ENCODE measurements around the gene EPB41. TPM values are rescaled to one million over a fixed set of nuclear protein-coding genes. Genes with fewer than 3 reads are reported as not detected.
A peak's percentile ranks its signal among the peaks of the same experiment; 100 is the strongest.

Gene EPB41
- total RNA-seq, 1 donor from 2014 or later = 74.9 TPM

DNA sequence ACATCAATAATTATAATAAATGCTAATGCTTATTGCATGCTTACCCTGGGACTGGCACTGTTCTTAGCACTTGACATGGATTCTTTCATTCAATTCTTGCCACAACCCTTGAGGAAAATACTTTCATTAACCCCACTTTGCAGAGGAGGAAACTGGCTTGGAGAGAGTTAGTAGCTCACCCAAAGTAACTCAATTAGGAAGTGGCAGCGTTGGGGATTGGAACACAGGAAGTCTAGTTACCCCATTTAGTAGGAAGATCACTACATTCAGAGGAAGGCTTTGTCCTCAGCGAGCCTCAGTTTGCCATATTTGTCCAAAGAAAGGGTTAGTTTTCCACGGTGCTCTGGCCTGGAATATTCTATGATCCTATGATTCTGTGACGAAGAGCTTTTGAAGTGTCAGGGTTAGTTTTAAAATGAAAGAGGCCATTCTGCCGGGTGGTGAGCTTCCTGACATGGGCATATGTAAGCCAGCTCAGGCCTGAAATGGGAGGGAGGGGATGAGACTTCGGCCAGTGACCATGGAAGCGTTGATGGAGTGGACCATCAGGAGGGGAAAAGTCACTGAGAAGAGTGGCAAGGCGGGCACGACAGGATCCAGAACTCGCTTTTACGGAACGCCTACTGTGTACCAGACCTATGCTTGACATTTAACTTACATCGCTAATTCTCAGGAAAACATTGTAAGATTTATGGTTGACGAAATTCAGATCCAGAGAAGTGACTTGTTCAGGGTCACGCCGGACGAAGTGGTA, 28.2 kb upstream of the EPB41 start:
- H3K27ac Mint-ChIP-seq = peak overlapping the region; percentile 93
- no peak for DNase-seq (ENCODE audit: low spot score)
- peak overlapping the region; percentile 88 for H3K4me3 Mint-ChIP-seq
- peaks cover 56% of the 10 kb centered on the region for H3K4me1 Mint-ChIP-seq (ENCODE audit: low read depth)
- no peaks in the 10 kb centered on the region for H3K27me3 Mint-ChIP-seq (ENCODE audit: insufficient read depth)
- no peaks in the 10 kb centered on the region for H3K36me3 Mint-ChIP-seq (ENCODE audit: low read depth)
- H3K9me3 Mint-ChIP-seq = no peaks in the 10 kb centered on the region
- intact Hi-C loops (cut with micrococcal nuclease) = loop anchor here (1.0 to 10.0 kb wide), 12 partner anchors 28 to 1833 kb away; partner anchors contain the start of genes EPB41, GMEB1, RNU11 and YTHDF2

DNA sequence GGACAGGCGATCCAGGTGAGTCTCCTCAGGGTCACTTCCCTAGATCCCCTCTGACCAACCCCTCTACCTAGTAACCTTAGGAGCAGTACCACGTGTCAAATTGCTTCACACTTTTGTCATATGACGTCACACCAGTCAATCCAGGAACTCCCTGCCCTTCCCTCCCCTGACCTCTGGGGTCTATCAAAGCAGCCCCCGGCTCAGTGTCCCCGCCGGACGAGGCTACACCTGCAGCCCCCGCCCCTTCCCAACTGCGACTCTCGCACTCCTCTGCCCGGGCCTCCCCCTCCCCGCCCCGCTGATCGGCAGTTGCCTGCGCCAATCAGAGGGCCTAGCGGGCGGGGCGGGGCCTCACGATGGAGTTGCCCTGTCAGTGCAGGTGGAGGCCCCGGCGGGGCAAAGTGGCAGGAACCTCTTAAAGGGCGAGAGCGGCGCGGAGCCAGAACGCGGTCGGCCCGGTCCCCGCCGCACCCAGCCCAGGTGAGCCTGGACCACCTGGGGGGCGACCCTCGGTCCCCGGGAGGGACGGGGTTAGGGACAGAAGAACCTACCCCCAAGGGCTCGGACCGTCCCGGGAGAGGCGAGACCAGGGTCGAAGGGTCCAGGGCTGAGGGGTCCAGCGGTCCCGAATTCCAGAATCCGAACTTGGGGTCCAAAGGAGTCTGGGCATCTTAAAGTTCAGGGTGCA, 27.5 kb upstream of the EPB41 start:
- Mint-ChIP-seq H3K9me3 (no peaks in the 10 kb centered on the region), H3K27ac (peak overlapping the region; percentile 93), H3K36me3 (ENCODE audit: low read depth) (no peaks in the 10 kb centered on the region), H3K27me3 (ENCODE audit: insufficient read depth) (no peaks in the 10 kb centered on the region), H3K4me3 (peak overlapping the region; percentile 88), H3K4me1 (ENCODE audit: low read depth) (peaks cover 56% of the 10 kb centered on the region)
- intact Hi-C loops (cut with micrococcal nuclease) = loop anchor here (1.0 to 10.0 kb wide), 6 partner anchors 147 to 1832 kb away; partner anchors contain the start of genes GMEB1 and RNU11
- peak; percentile 91 for DNase-seq (ENCODE audit: low spot score)

DNA sequence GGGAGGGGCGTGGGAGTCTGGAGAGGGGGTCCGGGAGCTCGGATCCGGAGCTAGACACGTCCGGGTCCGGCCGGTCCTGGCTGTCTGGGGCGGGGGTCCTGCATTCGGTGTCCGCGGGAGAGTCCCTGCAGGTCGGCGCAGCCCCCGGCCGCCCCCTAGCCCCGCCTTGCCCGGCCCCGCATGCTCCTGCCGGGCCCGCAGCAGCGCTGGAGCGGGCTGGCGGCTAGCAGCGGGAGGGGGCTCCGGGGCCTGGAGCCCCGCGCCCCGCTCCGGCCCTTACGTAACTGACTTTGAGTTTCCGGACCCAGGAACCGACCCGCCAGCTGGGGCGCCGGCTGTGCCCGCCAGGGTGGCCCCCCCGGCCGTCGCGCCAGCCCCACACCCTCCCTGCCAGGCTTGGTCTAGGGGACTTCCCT, 26.9 kb upstream of the EPB41 start:
- Mint-ChIP-seq H3K4me3 (peak overlapping the region; percentile 88), H3K36me3 (ENCODE audit: low read depth) (no peaks in the 10 kb centered on the region), H3K27me3 (ENCODE audit: insufficient read depth) (no peaks in the 10 kb centered on the region), H3K27ac (peak overlapping the region; percentile 87), H3K9me3 (no peaks in the 10 kb centered on the region), H3K4me1 (ENCODE audit: low read depth) (peaks cover 51% of the 10 kb centered on the region)
- DNase-seq (ENCODE audit: low spot score) = peak; percentile 22
- intact Hi-C loops (cut with micrococcal nuclease) = loop anchor here (1.0 to 10.0 kb wide), 5 partner anchors 220 to 1831 kb away; partner anchors contain the start of genes GMEB1 and RNU11

DNA sequence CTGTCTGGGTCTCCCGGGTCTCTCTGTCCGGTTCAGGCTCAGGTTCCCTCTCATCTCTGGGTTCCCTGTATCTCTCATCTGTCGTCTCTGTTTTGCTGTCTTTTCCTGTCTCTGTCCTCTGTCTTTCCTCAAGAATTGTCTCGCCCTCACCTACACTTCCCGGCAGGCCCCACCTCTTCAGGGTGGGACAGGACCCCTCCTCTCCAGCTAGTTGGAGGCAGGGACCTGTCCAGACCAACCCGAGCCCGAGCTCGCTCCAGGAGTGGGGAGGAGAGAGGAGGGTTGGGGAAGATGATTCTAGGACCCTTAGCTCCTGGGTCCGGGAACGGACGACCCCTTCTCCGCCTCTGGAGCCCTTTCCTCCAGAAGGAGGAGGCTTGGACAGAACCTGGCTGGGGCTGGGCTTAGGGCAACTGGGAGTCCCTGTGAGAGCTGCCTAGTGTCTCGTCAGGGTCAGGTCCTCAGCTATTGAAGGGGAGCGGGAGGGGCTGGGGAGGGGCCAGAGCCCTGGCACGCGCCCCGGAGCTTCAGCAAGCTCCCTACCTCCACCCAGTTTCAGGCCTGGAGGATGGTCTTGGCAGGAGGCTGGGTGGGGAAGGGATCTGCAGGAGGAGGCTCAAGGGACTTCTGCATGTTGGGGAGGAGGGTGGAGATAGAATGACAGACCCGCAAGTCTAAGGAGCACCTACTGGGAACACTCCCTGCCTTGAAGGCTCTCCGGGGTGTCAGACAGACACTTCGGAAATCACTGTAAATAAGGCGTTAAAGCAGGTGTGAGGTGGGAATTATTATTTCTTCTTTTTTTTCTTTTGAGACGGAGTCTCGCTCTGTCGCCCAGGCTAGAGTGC, 26.3 kb upstream of the EPB41 start:
- DNase-seq (ENCODE audit: low spot score) = no peak
- peaks cover 51% of the 10 kb centered on the region for H3K4me1 Mint-ChIP-seq (ENCODE audit: low read depth)
- intact Hi-C loops (cut with micrococcal nuclease) = loop anchor here (1.0 to 10.0 kb wide), 5 partner anchors 221 to 1831 kb away; partner anchors contain the start of genes GMEB1 and RNU11
- peak overlapping the region; percentile 87 for H3K27ac Mint-ChIP-seq
- H3K4me3 Mint-ChIP-seq = peak overlapping the region; percentile 88
- no peaks in the 10 kb centered on the region for H3K36me3 Mint-ChIP-seq (ENCODE audit: low read depth)
- no peaks in the 10 kb centered on the region for H3K27me3 Mint-ChIP-seq (ENCODE audit: insufficient read depth)
- no peaks in the 10 kb centered on the region for H3K9me3 Mint-ChIP-seq

DNA sequence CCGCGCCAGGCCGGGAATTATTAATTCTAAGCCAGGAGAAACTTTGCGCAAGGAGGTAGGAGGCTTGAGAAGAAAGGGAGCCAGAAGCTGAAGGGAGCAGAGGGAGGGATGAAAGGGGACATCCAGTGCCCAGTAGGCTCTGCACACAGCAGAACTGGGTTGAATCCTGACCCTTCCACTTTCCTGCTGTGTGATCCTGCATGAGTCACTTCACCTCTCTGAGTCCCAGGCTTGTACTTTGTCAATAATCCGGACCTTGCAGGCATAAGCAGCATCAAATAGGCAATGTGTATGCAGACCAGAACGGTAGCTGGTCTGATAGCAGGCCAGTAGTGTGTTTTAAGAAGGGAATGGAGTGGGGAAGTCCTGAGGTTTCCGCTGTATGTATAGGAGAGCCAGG, 25.5 kb upstream of the EPB41 start:
- Mint-ChIP-seq H3K27me3 (ENCODE audit: insufficient read depth) (no peaks in the 10 kb centered on the region), H3K36me3 (ENCODE audit: low read depth) (peaks cover under 1% of the 10 kb centered on the region), H3K4me1 (ENCODE audit: low read depth) (peaks cover 47% of the 10 kb centered on the region), H3K9me3 (no peaks in the 10 kb centered on the region), H3K27ac (peak overlapping the region; percentile 29), H3K4me3 (peak overlapping the region; percentile 57)
- DNase-seq (ENCODE audit: low spot score) = no peak
- intact Hi-C loops (cut with micrococcal nuclease) = loop anchor here (5.0 to 10.0 kb wide), 2 partner anchors 222 to 644 kb away; partner anchors contain the start of gene GMEB1

DNA sequence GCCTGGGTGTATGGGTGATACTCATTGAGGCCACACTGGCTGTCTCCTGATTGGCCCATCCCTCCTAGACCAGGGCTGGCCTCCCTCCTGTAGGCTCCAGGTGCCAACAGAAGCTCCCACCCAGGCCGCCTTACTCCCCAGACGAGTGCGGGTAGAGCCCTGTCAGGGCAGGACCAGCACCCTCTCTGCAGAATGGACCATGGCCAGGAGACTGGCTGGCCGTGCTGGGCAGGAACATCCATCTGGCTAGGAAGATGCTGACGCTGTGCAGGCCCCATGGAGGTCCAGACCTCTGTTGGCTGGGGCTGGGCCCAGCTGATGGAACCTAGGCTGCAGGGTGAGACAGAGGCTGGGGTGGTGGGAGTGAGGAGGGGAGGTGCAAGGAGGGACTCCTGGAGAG, 25.0 kb upstream of the EPB41 start:
- intact Hi-C loops (cut with micrococcal nuclease) = loop anchor here (5.0 to 10.0 kb wide), 2 partner anchors 222 to 645 kb away; partner anchors contain the start of gene GMEB1
- no peaks in the 10 kb centered on the region for H3K9me3 Mint-ChIP-seq
- no peak overlapping the region for H3K27ac Mint-ChIP-seq
- DNase-seq (ENCODE audit: low spot score) = no peak
- H3K4me1 Mint-ChIP-seq (ENCODE audit: low read depth) = peaks cover 45% of the 10 kb centered on the region
- no peaks in the 10 kb centered on the region for H3K27me3 Mint-ChIP-seq (ENCODE audit: insufficient read depth)
- peak overlapping the region; percentile 57 for H3K4me3 Mint-ChIP-seq
- H3K36me3 Mint-ChIP-seq (ENCODE audit: low read depth) = peaks cover 5% of the 10 kb centered on the region

DNA sequence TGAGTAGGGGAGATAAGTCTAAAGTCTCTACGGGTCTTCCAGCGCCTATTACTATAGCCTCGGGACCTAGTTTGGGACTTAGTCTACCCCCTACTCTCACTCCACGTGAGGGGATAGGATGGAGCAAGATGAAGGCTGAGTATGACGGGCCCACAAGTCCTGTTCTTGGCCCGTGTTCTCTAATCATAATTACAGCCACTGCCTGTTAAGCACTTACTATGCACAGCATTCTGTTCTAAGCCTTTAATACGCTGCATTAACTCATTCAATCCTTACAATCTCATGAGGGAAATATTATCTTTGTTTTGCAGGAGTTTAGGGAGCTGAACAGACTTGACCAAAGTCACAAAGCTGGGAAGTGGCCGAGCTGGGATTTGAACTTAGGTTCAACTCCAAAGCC, 23.9 kb upstream of the EPB41 start:
- Mint-ChIP-seq H3K27me3 (ENCODE audit: insufficient read depth) (no peaks in the 10 kb centered on the region), H3K27ac (no peak overlapping the region), H3K4me1 (ENCODE audit: low read depth) (peaks cover 34% of the 10 kb centered on the region), H3K4me3 (no peak overlapping the region), H3K36me3 (ENCODE audit: low read depth) (peaks cover 6% of the 10 kb centered on the region), H3K9me3 (no peaks in the 10 kb centered on the region)
- intact Hi-C loops (cut with micrococcal nuclease) = no loop called here
- no peak for DNase-seq (ENCODE audit: low spot score)

DNA sequence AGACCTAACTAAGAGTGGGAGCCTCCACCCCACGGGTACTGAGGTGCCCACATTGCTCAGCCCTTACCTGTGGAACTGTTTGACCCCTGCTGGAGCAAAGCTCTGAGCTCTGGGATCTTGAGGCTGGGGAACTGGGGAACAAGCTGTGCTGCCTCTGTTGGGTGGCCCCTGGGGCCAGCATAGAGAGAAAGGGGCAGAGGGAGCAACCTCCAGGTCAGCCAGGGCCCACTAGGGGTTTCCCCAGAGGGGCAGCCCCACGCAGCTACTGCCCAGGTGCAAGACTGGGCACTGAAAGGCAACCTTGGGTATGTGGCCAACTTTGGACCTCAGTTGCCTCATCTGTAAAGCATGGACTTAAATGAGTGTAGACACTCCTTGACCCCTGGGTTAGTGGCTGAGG, 23.5 kb upstream of the EPB41 start:
- Mint-ChIP-seq H3K9me3 (no peaks in the 10 kb centered on the region), H3K4me3 (no peak overlapping the region), H3K36me3 (ENCODE audit: low read depth) (peaks cover 6% of the 10 kb centered on the region), H3K27ac (no peak overlapping the region), H3K4me1 (ENCODE audit: low read depth) (peaks cover 30% of the 10 kb centered on the region), H3K27me3 (ENCODE audit: insufficient read depth) (no peaks in the 10 kb centered on the region)
- intact Hi-C loops (cut with micrococcal nuclease) = no loop called here
- DNase-seq (ENCODE audit: low spot score) = no peak

DNA sequence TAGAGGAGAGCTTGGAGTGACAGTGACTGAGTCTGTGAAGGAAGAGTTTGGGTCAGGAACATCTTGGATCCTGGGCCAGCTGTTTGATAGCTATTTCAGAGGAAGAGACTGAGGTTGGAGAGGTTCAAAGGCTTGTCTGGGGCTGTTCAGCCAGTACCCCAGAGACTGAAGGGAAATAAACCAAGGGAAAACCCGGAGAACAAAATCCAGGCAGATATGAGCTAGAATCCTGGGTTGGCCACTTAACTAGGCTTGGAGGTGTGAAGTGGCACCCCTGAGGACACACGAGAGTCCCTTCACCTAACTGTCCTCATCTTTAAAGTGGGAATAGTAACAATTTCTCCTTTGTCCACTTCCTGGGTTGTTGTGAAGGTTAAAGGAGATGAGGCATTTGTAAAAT, 23.1 kb upstream of the EPB41 start:
- intact Hi-C loops (cut with micrococcal nuclease) = no loop called here
- no peaks in the 10 kb centered on the region for H3K27me3 Mint-ChIP-seq (ENCODE audit: insufficient read depth)
- no peaks in the 10 kb centered on the region for H3K9me3 Mint-ChIP-seq
- peaks cover 6% of the 10 kb centered on the region for H3K36me3 Mint-ChIP-seq (ENCODE audit: low read depth)
- no peak overlapping the region for H3K4me3 Mint-ChIP-seq
- H3K27ac Mint-ChIP-seq = no peak overlapping the region
- peaks cover 28% of the 10 kb centered on the region for H3K4me1 Mint-ChIP-seq (ENCODE audit: low read depth)
- no peak for DNase-seq (ENCODE audit: low spot score)

DNA sequence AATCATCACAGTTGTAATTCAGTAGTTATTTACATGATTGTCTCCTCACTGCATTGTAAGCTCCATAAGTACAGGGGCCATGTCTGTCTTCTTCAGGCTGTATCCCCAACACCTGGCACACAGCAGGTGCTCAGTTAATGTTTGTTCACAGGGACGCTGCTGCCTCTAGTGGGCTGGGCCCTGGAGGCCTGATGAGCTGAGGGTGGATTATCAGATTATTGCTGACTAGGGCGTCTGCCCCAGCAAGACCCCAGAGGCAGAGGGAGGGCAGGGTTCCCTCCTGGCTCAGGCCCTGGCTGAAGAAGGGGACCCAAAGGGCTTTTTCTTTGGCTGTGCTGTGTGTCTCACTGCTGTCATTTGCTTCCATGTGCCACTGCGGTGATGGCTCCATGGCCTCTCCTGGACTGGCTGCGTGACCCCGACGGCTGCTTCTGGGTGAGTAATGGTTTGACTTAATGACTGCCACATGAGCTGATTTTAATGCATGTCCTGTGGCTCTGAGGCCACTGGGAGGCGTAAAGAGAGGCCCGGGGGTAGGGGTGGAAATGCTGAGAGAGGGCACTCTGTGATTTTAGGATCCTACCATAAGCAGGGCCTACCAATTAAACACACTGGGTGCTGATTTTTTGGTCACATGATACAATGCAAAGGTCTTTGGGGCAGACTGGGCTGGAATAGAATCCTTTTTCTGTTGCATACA, 20.8 kb upstream of the EPB41 start:
- DNase-seq (ENCODE audit: low spot score) = no peak
- H3K27me3 Mint-ChIP-seq (ENCODE audit: insufficient read depth) = no peaks in the 10 kb centered on the region
- H3K36me3 Mint-ChIP-seq (ENCODE audit: low read depth) = peaks cover 10% of the 10 kb centered on the region
- H3K27ac Mint-ChIP-seq = no peak overlapping the region
- H3K9me3 Mint-ChIP-seq = no peaks in the 10 kb centered on the region
- H3K4me3 Mint-ChIP-seq = no peak overlapping the region
- H3K4me1 Mint-ChIP-seq (ENCODE audit: low read depth) = peaks cover 29% of the 10 kb centered on the region
- intact Hi-C loops (cut with micrococcal nuclease) = no loop called here

DNA sequence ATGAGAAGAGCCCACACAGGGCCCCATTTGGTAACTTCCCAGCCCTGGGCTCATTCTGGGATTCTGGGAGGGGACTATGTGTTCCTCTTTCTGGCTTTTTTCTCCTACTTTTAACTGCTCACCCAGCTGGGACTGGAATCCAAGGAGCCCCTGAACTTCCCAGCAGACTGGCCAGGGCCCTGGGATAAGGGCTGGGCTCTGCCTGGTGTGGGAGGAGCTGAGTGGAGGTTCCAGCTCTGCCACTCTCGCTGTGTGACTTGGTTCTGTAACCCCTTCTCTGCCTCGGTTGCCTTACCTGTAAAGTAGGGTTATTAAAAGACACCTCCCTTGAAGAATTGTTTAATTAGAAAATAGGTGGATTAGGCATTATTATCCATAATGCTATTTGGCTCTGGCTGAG, 19.6 kb upstream of the EPB41 start:
- peaks cover 31% of the 10 kb centered on the region for H3K4me1 Mint-ChIP-seq (ENCODE audit: low read depth)
- H3K4me3 Mint-ChIP-seq = no peak overlapping the region
- no peaks in the 10 kb centered on the region for H3K9me3 Mint-ChIP-seq
- peaks cover 10% of the 10 kb centered on the region for H3K36me3 Mint-ChIP-seq (ENCODE audit: low read depth)
- H3K27me3 Mint-ChIP-seq (ENCODE audit: insufficient read depth) = no peaks in the 10 kb centered on the region
- no peak for DNase-seq (ENCODE audit: low spot score)
- H3K27ac Mint-ChIP-seq = no peak overlapping the region
- intact Hi-C loops (cut with micrococcal nuclease) = no loop called here
